Measurements from ENCODE around the gene MEIOB. TPM values are rescaled to one million over a fixed set of nuclear protein-coding genes. Genes with fewer than 3 reads are reported as not detected.

Gene MEIOB
- total RNA-seq, 1 experiment from 2014 or later: not detected

GRCh38 chr16:1788095-1788707, 83.8 kb downstream of the MEIOB start:
- Histone ChIP-seq H3K4me1 (no peaks in the 10 kb centered on the region), H3K27ac (no peak overlapping the region), H3K9me3 (replicated peaks) (no peaks in the 10 kb centered on the region), H3K36me3 (peaks cover 3% of the 10 kb centered on the region), H3K27me3 (no peaks in the 10 kb centered on the region), H3K4me3 (no peak overlapping the region)
- DNase-seq: peak in 1 of 2 experiments; percentile 1

DNA sequence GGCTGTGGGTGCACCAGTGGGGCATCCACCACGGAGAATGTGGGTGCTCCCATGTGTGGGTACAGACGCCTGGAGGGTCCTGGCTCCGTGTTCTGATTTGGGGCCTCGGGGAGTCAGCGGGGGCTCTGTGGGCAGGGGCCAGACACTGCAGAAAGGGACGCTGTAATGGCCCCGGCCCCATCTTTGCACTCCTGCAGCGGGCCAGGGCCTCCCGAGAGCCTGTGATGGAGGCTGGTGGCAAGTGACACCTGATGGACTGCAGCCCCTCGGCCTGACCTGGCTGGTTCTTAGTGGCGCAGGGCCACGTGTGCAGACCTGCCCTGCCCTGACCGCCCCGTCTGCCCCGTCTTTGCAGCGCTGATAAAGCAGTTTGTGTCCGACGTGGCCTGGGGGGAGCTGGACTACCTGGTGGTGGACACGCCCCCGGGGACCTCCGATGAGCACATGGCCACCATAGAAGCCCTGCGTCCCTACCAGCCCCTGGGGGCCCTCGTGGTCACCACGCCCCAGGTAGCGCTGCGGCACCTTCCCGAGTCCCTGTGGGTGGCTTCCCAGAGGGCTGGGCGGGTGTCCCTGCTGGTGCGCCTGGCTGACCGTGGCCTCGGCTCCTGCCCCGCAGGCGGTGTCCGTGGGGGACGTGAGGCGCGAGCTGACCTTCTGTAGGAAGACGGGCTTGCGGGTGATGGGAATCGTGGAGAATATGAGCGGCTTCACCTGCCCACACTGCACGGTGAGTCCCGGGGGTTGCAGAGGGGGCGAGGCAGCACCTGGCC, 84.5 kb downstream of the MEIOB start:
- DNase-seq: peak in 1 of 2 experiments; percentile 2
- H3K27ac ChIP-seq: no peak overlapping the region

GRCh38 chr16:1787056-1787321, 85.0 kb downstream of the MEIOB start:
- H3K4me1 ChIP-seq: no peaks in the 10 kb centered on the region
- H3K36me3 ChIP-seq: peaks cover 3% of the 10 kb centered on the region
- H3K27ac ChIP-seq: no peak overlapping the region
- H3K9me3 ChIP-seq (replicated peaks): no peaks in the 10 kb centered on the region
- H3K27me3 ChIP-seq: no peaks in the 10 kb centered on the region
- DNase-seq: no peak
- H3K4me3 ChIP-seq: no peak overlapping the region

More for the DNA sequence above, 84.5 kb downstream of the MEIOB start:
- no peaks in the 10 kb centered on the region for H3K4me1 ChIP-seq
- H3K9me3 ChIP-seq (replicated peaks): no peaks in the 10 kb centered on the region
- no peaks in the 10 kb centered on the region for H3K27me3 ChIP-seq
- no peak overlapping the region for H3K4me3 ChIP-seq
- H3K36me3 ChIP-seq: peaks cover 3% of the 10 kb centered on the region

DNA sequence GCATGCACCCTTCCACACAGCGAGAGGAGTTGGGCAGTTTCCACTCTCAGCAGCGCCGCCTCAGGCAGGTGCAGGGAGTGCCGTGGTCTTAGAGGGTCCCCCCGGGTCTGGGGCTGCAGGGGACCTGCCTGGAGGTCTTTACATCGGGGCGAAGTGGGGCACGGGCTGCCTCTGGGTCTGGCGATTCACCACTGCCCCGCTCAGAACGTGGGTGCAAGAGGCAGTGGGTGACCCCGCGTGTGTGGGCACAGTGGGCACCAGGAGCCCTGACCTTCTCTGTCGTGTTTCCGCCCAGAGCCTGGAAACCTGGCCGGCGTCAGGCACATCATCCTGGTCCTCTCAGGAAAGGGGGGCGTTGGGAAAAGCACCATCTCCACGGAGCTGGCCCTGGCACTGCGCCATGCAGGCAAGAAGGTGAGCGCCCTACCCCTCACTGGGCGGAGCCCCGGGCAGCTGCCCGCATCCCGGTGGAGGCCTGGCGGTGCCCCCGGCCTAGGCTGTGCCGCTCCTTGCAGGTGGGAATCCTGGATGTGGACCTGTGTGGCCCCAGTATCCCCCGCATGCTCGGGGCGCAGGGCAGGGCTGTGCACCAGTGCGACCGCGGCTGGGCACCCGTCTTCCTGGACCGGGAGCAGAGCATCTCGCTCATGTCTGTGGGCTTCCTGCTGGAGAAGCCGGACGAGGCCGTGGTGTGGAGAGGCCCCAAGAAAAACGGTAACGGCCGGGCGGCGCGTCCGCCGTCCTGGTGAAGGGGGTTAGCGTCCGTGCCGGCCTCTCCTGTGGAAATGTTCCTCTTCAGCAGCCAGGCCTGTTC, 85.5 kb downstream of the MEIOB start:
- Histone ChIP-seq H3K36me3 (peaks cover 3% of the 10 kb centered on the region), H3K27ac (no peak overlapping the region)

DNA sequence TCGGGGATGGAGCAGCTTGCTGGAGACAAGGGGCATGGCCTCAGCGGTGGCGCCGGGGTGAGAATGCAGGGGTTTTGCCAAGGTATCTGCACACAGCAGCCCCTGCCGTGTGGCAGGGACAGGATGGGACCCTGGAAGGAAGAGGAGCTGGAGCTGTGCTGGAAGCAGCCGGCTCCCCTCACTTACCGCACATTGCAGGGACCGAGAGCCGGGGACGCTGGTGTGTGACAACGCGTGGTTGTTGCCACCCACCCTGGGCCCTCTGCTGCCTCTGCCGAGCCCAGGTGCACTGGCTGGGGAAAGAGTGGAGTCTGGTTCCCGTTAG, 86.2 kb downstream of the MEIOB start:
- Histone ChIP-seq H3K4me1 (no peaks in the 10 kb centered on the region), H3K9me3 (replicated peaks) (no peaks in the 10 kb centered on the region), H3K36me3 (peaks cover 3% of the 10 kb centered on the region), H3K27ac (no peak overlapping the region), H3K27me3 (no peaks in the 10 kb centered on the region), H3K4me3 (no peak overlapping the region)
- no peak for DNase-seq

More for the DNA sequence above, 85.5 kb downstream of the MEIOB start:
- H3K9me3 ChIP-seq (replicated peaks): no peaks in the 10 kb centered on the region
- H3K4me1 ChIP-seq: no peaks in the 10 kb centered on the region
- H3K27me3 ChIP-seq: no peaks in the 10 kb centered on the region
- DNase-seq: peak in 1 of 2 experiments; percentile 1
- no peak overlapping the region for H3K4me3 ChIP-seq

DNA sequence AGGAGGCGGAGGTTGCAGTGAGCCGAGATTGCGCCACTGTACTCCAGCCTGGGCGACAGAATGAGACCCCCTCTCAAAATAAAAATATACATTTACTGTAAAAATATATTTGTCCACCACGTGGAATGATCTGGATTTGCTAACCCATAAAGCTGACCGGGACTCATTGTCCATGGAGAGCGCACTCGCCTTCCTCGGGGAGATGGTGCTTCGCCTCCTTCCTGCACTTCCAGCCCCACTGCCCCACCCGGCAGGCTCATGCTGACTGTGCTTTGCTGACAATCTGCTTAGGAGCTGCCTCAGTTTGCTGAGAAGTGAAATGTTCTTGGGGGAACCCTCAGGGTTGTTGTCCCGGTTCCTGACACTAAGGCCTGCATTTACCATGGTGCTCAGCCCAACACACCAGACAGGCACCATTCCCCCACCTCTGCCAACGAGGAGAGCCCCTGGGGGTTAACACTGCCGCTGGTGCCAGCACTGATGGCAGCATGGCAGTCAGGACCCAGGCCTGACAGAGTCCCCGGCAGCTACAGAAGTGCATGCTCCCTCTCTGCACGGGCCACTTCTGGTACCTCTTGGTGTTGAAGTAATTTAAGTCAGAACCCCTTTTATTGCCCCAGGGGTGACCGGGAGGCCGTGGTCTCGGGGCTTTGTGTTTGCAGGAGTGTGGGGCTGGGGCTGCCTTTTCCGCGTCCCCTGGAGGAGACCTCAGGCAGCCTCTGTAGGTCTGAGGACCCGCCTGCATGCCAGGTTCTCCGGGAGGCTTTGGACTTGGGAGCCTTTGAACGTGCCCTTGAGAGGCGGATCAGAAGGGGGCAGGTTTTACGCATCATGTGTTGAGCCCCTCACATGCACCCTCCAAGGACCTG, 86.8 kb downstream of the MEIOB start:
- Histone ChIP-seq H3K4me1 (no peaks in the 10 kb centered on the region), H3K27ac (no peak overlapping the region), H3K36me3 (peaks cover 3% of the 10 kb centered on the region), H3K27me3 (no peaks in the 10 kb centered on the region), H3K4me3 (no peak overlapping the region), H3K9me3 (replicated peaks) (no peaks in the 10 kb centered on the region)
- no peak for DNase-seq

Other genes with a start within 250 kb of the MEIOB start
- gene JPT2, start 193.9 kb downstream of the MEIOB start, total RNA-seq (2014; rRNA removed; shearing (Covaris generic)): 83.4 and 87.4 TPM in 2 replicates
- gene MAPK8IP3, start 166.0 kb downstream of the MEIOB start, total RNA-seq (2014; rRNA removed; shearing (Covaris generic)): 24.7 and 34.7 TPM in 2 replicates
- 1.2 and 1.6 TPM in 2 replicates for gene NME3, start 100.6 kb downstream of the MEIOB start, total RNA-seq (2014; rRNA removed; shearing (Covaris generic))
- 3.6 and 5.2 TPM in 2 replicates for gene EME2, start 99.4 kb downstream of the MEIOB start, total RNA-seq (2014; rRNA removed; shearing (Covaris generic))
- 55.3 and 60.7 TPM in 2 replicates for gene MRPS34, start 99.0 kb downstream of the MEIOB start, total RNA-seq (2014; rRNA removed; shearing (Covaris generic))
- gene SPSB3, start 89.6 kb downstream of the MEIOB start, total RNA-seq (2014; rRNA removed; shearing (Covaris generic)): 9.6 and 12.4 TPM in 2 replicates
- 45.0 and 55.3 TPM in 2 replicates for gene NUBP2, start 89.2 kb downstream of the MEIOB start, total RNA-seq (2014; rRNA removed; shearing (Covaris generic))
- gene IGFALS, start 78.5 kb downstream of the MEIOB start, total RNA-seq (2014; rRNA removed; shearing (Covaris generic)): not detected in 2 replicates
- 14.6 and 15.0 TPM in 2 replicates for gene HAGH, start 45.3 kb downstream of the MEIOB start, total RNA-seq (2014; rRNA removed; shearing (Covaris generic))
- 16.2 and 19.5 TPM in 2 replicates for gene FAHD1, start 45.0 kb downstream of the MEIOB start, total RNA-seq (2014; rRNA removed; shearing (Covaris generic))
- not detected in 2 replicates for gene HS3ST6, start 46.3 kb upstream of the MEIOB start, total RNA-seq (2014; rRNA removed; shearing (Covaris generic))
- gene MSRB1, start 71.0 kb upstream of the MEIOB start, total RNA-seq (2014; rRNA removed; shearing (Covaris generic)): 16.0 and 18.7 TPM in 2 replicates
- 0.32 and 0.56 TPM in 2 replicates for gene RPL3L, start 82.5 kb upstream of the MEIOB start, total RNA-seq (2014; rRNA removed; shearing (Covaris generic))
- 157 and 169 TPM in 2 replicates for gene NDUFB10, start 87.4 kb upstream of the MEIOB start, total RNA-seq (2014; rRNA removed; shearing (Covaris generic))
- gene RPS2, start 92.7 kb upstream of the MEIOB start, total RNA-seq (2014; rRNA removed; shearing (Covaris generic)): 4,297 and 4,417 TPM in 2 replicates
- not detected in 2 replicates for gene RNF151, start 94.7 kb upstream of the MEIOB start, total RNA-seq (2014; rRNA removed; shearing (Covaris generic))
- 30.6 and 31.8 TPM in 2 replicates for gene TBL3, start 99.9 kb upstream of the MEIOB start, total RNA-seq (2014; rRNA removed; shearing (Covaris generic))
- gene NOXO1, start 109.3 kb upstream of the MEIOB start, total RNA-seq (2014; rRNA removed; shearing (Covaris generic)): 0.43 TPM in 1 of 2 replicates, not detected in the other
- 20.6 and 32.2 TPM in 2 replicates for gene GFER, start 112.0 kb upstream of the MEIOB start, total RNA-seq (2014; rRNA removed; shearing (Covaris generic))
- 0.73 and 0.81 TPM in 2 replicates for gene SYNGR3, start 117.8 kb upstream of the MEIOB start, total RNA-seq (2014; rRNA removed; shearing (Covaris generic))
- gene ZNF598, start 137.7 kb upstream of the MEIOB start, total RNA-seq (2014; rRNA removed; shearing (Covaris generic)): 22.9 and 25.6 TPM in 2 replicates
- gene NPW, start 147.6 kb upstream of the MEIOB start, total RNA-seq (2014; rRNA removed; shearing (Covaris generic)): 1.6 TPM in 2 replicates
- 6.4 and 8.0 TPM in 2 replicates for gene NHERF2, start 154.7 kb upstream of the MEIOB start, total RNA-seq (2014; rRNA removed; shearing (Covaris generic))
- gene NTHL1, start 175.7 kb upstream of the MEIOB start, total RNA-seq (2014; rRNA removed; shearing (Covaris generic)): 16.6 and 17.5 TPM in 2 replicates
- gene TSC2, start 175.8 kb upstream of the MEIOB start, total RNA-seq (2014; rRNA removed; shearing (Covaris generic)): 32.0 and 37.1 TPM in 2 replicates

Measured in SJCRH30 (cell line).